Astrocyte (in vitro differentiated cells and primary cell): ENCODE results near the gene TMEM167B. TPM values are rescaled to one million over a fixed set of nuclear protein-coding genes. Genes with fewer than 3 reads are reported as not detected.
A peak's percentile ranks its signal among the peaks of the same experiment; 100 is the strongest.

ENCODE experiments used
- DNase-seq: peaks from one replicate; pipeline ENCODE4 v3.0.0-alpha.2; 2010; ENCODE audit warnings: low read depth
- FAIRE-seq: peaks from 2 replicates; lab custom pipeline; 2011; peaks lifted over from hg19 to GRCh38; lab: Jason Lieb, UNC
- H2AFZ ChIP-seq: 2 replicates; pipeline ENCODE4 v1.6.0; 2012; ENCODE audit warnings: low read depth, low read length, inconsistent platforms
- H3K27ac ChIP-seq: 2 replicates; pipeline ENCODE4 v1.5.1; 2011; ENCODE audit warnings: low read depth, low read length, inconsistent platforms
- H3K27me3 ChIP-seq: 2 replicates; pipeline ENCODE4 v1.6.0; 2011; ENCODE audit warnings: low read length, inconsistent platforms; ENCODE audit not compliant: insufficient read depth
- H3K36me3 ChIP-seq: 2 replicates; pipeline ENCODE4 v1.5.1; 2011; ENCODE audit warnings: low read length, inconsistent platforms; ENCODE audit not compliant: insufficient read depth
- H3K4me1 ChIP-seq: 2 replicates; pipeline ENCODE4 v1.5.1; 2011; ENCODE audit warnings: low read length, inconsistent platforms; ENCODE audit not compliant: insufficient read depth
- H3K4me2 ChIP-seq: 2 replicates; pipeline ENCODE4 v1.6.0; 2012; ENCODE audit warnings: low read length, inconsistent platforms
- H3K4me3 ChIP-seq: 2 replicates; pipeline ENCODE4 v1.5.1; 2011; ENCODE audit warnings: low read depth, mild to moderate bottlenecking, low read length, inconsistent platforms; ENCODE audit not compliant: insufficient read depth
- H3K79me2 ChIP-seq: 2 replicates; pipeline ENCODE4 v1.6.0; 2012; ENCODE audit warnings: mild to moderate bottlenecking, low read length, inconsistent platforms; ENCODE audit not compliant: insufficient read depth
- H3K9ac ChIP-seq: 2 replicates; pipeline ENCODE4 v1.6.0; 2012; ENCODE audit warnings: mild to moderate bottlenecking, low read length, inconsistent platforms
- H3K9me3 ChIP-seq: 2 replicates; pipeline ENCODE4 v1.5.1; 2012; ENCODE audit warnings: low read depth, mild to moderate bottlenecking, low read length, inconsistent platforms; ENCODE audit not compliant: insufficient read depth
- H4K20me1 ChIP-seq: 2 replicates; pipeline ENCODE4 v1.6.0; 2012; ENCODE audit warnings: low read length, inconsistent platforms; ENCODE audit not compliant: insufficient read depth
- H3K27ac Mint-ChIP-seq: one replicate; pipeline ENCODE4 v1.8.0; 2021; ENCODE audit warnings: mild to moderate bottlenecking, mixed read lengths; ENCODE audit not compliant: unreplicated experiment
- H3K27me3 Mint-ChIP-seq: one replicate; pipeline ENCODE4 v1.8.0; 2021; ENCODE audit warnings: low read depth, mixed read lengths; ENCODE audit not compliant: unreplicated experiment
- H3K36me3 Mint-ChIP-seq: one replicate; pipeline ENCODE4 v1.8.0; 2021; ENCODE audit warnings: low read depth, mixed read lengths; ENCODE audit not compliant: unreplicated experiment
- H3K4me1 Mint-ChIP-seq: one replicate; pipeline ENCODE4 v1.8.0; 2021; ENCODE audit warnings: low read depth, mixed read lengths; ENCODE audit not compliant: unreplicated experiment
- H3K4me3 Mint-ChIP-seq: one replicate; pipeline ENCODE4 v1.8.0; 2021; ENCODE audit warnings: mild to moderate bottlenecking, moderate library complexity, mixed read lengths; ENCODE audit not compliant: unreplicated experiment
- H3K9me3 Mint-ChIP-seq: one replicate; pipeline ENCODE4 v1.8.0; 2021; ENCODE audit warnings: mild to moderate bottlenecking, mixed read lengths; ENCODE audit not compliant: unreplicated experiment
- EZH2 ChIP-seq: IDR thresholded peaks from 2 replicates; pipeline ENCODE4 v1.6.1; 2012; ENCODE audit warnings: mild to moderate bottlenecking, low read length, inconsistent platforms; ENCODE audit not compliant: insufficient read depth
- total RNA-seq: library from RNA; stranded (reverse); gene quantifications from 2 replicates; pipeline ENCODE4 v1.2.1, GENCODE V29; 2021
- TF ChIP-seq, protein P1 (sequence below): IDR thresholded peaks from 2 replicates; pipeline ENCODE4 v1.5.1; 2011; ENCODE audit warnings: low read depth, mild to moderate bottlenecking, inconsistent platforms, low read length, moderate library complexity; ENCODE audit not compliant: insufficient read depth

Gene TMEM167B
- total RNA-seq, 1 donor from 2014 or later, result 31.9 TPM

DNA sequence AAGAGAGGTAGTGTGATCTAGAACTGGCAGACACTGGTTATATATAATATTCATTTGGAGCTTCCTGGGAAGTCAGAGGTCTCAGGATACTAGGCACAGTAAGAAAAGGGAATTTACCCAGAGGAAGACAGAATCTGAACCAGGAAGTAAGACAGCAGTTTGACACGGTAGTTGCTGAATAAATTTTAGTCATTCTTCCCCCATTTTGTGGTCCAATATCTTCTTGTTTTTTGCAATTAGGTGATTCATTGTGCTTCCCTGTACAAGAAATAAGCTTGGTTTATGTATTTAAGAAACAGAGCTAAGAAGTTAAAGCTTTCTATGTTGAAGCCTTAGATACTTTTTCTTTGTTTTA lies 1.3 kb downstream of the TMEM167B start:
- Histone ChIP-seq H4K20me1 (no peaks in the 10 kb centered on the region), H2AFZ (no peak overlapping the region), H3K4me3 (peak overlapping the region; percentile 77), H3K4me2 (peak overlapping the region; percentile 93), H3K4me1 (peaks cover 23% of the 10 kb centered on the region), H3K36me3 (peaks cover 8% of the 10 kb centered on the region), H3K79me2 (peaks cover 53% of the 10 kb centered on the region), H3K9me3 (no peaks in the 10 kb centered on the region), H3K27me3 (no peaks in the 10 kb centered on the region), H3K27ac (peak overlapping the region; percentile 96), H3K9ac (peak overlapping the region; percentile 94)
- peak overlapping the region; percentile 99 for H3K27ac Mint-ChIP-seq
- no peak for DNase-seq
- peak overlapping the region; percentile 93 for H3K4me3 Mint-ChIP-seq
- H3K9me3 Mint-ChIP-seq, result peaks cover 9% of the 10 kb centered on the region
- no peak for FAIRE-seq
- H3K27me3 Mint-ChIP-seq, result no peaks in the 10 kb centered on the region
- no peak for TF ChIP-seq EZH2
- TF ChIP-seq, protein P1, sequence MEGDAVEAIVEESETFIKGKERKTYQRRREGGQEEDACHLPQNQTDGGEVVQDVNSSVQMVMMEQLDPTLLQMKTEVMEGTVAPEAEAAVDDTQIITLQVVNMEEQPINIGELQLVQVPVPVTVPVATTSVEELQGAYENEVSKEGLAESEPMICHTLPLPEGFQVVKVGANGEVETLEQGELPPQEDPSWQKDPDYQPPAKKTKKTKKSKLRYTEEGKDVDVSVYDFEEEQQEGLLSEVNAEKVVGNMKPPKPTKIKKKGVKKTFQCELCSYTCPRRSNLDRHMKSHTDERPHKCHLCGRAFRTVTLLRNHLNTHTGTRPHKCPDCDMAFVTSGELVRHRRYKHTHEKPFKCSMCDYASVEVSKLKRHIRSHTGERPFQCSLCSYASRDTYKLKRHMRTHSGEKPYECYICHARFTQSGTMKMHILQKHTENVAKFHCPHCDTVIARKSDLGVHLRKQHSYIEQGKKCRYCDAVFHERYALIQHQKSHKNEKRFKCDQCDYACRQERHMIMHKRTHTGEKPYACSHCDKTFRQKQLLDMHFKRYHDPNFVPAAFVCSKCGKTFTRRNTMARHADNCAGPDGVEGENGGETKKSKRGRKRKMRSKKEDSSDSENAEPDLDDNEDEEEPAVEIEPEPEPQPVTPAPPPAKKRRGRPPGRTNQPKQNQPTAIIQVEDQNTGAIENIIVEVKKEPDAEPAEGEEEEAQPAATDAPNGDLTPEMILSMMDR, result no peak
- H3K4me1 Mint-ChIP-seq, result peaks cover 8% of the 10 kb centered on the region
- H3K36me3 Mint-ChIP-seq, result peaks cover 6% of the 10 kb centered on the region

DNA sequence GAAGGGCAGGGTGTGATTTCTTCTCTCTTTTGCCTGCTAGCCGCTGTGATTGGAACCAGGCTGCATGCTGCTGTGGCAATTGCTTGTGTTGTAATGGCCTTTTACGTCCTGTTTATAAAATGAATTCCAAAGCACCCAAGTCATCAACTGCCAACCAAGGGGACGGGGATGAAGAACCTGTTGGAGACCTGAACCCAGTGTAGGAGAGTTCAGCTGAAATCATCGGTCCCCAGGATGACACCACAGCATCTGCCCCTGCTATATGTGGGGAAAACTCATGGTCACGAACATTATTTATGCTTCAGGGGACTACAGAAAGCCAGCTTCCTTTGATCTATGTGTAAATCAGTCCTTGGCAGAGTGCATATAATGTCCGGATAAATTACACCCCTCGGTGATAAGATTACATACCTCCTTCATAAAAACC lies 3.8 kb downstream of the TMEM167B start:
- Mint-ChIP-seq H3K27me3 (no peaks in the 10 kb centered on the region), H3K4me1 (peaks cover 8% of the 10 kb centered on the region), H3K27ac (peak overlapping the region; percentile 63), H3K4me3 (no peak overlapping the region), H3K9me3 (peaks cover 6% of the 10 kb centered on the region), H3K36me3 (peaks cover 6% of the 10 kb centered on the region)
- no peaks in the 10 kb centered on the region for H4K20me1 ChIP-seq
- peak overlapping the region; percentile 15 for H3K9ac ChIP-seq
- no peaks in the 10 kb centered on the region for H3K27me3 ChIP-seq
- FAIRE-seq (no peak), DNase-seq (peak; percentile 51)
- TF ChIP-seq, protein P1, result no peak
- TF ChIP-seq EZH2, result no peak
- H3K79me2 ChIP-seq, result peaks cover 52% of the 10 kb centered on the region
- H3K4me2 ChIP-seq, result peak overlapping the region; percentile 42
- H3K4me3 ChIP-seq, result no peak overlapping the region
- H3K36me3 ChIP-seq, result peaks cover 8% of the 10 kb centered on the region
- H3K4me1 ChIP-seq, result peaks cover 21% of the 10 kb centered on the region
- H2AFZ ChIP-seq, result no peak overlapping the region
- no peaks in the 10 kb centered on the region for H3K9me3 ChIP-seq
- no peak overlapping the region for H3K27ac ChIP-seq

DNA sequence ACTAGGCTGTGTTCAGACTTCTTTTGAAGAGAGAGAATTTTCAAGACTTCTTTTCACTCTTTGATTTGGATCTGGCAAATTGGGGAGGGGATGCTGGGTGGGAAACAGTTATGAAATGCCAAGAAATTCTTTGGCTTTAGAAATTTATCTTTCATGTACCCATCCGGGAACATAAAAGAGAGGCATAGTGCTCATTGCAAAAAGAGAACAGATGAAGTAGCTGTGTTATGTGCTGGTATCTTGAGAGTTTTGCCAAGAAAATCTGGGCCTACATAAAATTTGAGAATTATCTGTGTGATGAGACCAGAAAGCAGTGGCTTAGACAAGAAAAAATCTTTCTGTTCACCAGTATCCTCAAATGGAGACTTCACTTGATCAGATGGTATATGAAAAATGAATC lies 4.3 kb downstream of the TMEM167B start:
- peaks cover 8% of the 10 kb centered on the region for H3K36me3 Mint-ChIP-seq
- no peak overlapping the region for H3K27ac Mint-ChIP-seq
- peaks cover 8% of the 10 kb centered on the region for H3K36me3 ChIP-seq
- H3K9me3 ChIP-seq, result no peaks in the 10 kb centered on the region
- FAIRE-seq, result no peak
- H3K4me3 ChIP-seq, result no peak overlapping the region
- H3K9me3 Mint-ChIP-seq, result peaks cover 3% of the 10 kb centered on the region
- H2AFZ ChIP-seq, result no peak overlapping the region
- peaks cover 21% of the 10 kb centered on the region for H3K4me1 ChIP-seq
- peaks cover 49% of the 10 kb centered on the region for H3K79me2 ChIP-seq
- TF ChIP-seq EZH2, result no peak
- TF ChIP-seq, protein P1, result no peak
- H3K4me1 Mint-ChIP-seq, result peaks cover 8% of the 10 kb centered on the region
- no peak overlapping the region for H3K4me3 Mint-ChIP-seq
- H3K4me2 ChIP-seq, result no peak overlapping the region
- DNase-seq, result no peak
- no peaks in the 10 kb centered on the region for H3K27me3 ChIP-seq
- peak overlapping the region; percentile 15 for H3K9ac ChIP-seq
- no peak overlapping the region for H3K27ac ChIP-seq
- H3K27me3 Mint-ChIP-seq, result no peaks in the 10 kb centered on the region
- no peaks in the 10 kb centered on the region for H4K20me1 ChIP-seq
